GM19395 (cell line): Measurements from ENCODE around the gene TUBA8.
"Not testable (repeated sequence)": the region's sequence is repeated elsewhere in the genome, so short reads cannot be mapped to it uniquely, and the experiment has no call there.

ENCODE experiments used
- ATAC-seq: cut with Tn5 transposase; IDR thresholded peaks from one replicate; pipeline ENCODE4 v1.9.1; 2021; ENCODE audit warnings: mild to moderate bottlenecking, moderate library complexity; ENCODE audit not compliant: unreplicated experiment

The TUBA8 gene

DNA sequence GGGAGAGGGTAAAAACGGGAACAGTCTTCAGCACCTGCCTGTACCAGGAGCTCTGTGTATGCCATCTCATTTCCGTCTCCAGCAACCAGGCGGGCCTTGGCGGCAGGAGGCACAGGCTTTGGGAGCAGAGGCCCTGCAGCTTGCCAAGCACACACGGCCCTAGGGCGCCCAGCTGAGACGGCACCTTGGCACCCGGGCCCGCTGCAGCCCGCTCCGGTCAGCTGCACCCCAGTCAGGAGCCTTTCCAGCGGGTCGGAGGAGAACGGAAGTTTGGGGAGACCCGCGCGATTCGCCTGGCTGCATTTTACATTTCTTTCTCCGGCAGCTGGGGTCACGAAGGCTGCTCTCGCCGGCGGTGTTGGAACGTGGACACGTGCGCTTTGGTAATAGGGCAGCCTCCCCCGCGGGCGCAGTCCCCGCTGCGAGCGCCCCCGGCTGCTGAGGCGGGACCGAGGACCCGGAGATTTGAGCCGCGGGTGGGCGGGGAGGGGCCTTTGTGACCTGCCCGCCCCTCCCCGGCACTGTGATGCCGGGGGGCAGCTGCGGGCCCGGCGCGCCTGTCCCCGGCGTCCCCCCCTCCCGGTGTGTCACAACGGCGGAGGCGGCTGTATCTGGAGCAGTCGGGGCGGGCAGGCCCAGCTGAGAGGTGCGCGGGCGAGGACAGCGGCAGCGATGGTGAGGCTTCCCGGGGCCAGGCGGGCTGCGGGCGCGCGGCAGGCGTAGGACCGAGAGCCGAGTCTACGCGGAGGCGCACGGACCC lies at the start of gene TUBA8:
Gene TUBA8, plus strand, starts transcription at position 616 of the 760 bp plus-strand sequence. Its CDS starts 57 bp downstream, at position 673.
- peak; percentile 53 for ATAC-seq

DNA sequence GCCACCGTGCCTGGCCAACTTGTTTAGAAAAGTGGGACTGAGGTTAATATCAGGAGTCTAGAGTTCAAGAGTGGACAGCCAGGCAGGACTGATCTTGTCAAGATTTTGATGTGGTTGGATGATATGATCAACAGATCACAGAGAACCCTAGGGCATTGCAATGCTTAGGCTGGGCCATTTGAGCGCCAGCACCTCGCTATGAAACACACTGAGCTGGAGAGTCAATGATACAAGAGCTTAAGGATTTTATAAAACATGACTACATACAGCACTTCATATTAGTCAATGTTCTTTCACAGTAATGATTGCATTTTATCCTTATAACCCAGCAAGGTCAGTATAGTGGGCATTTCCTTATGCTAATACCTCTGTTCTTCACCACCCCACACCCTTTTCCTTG lies 48.2 kb upstream of the TUBA8 start:
- no peak for ATAC-seq

DNA sequence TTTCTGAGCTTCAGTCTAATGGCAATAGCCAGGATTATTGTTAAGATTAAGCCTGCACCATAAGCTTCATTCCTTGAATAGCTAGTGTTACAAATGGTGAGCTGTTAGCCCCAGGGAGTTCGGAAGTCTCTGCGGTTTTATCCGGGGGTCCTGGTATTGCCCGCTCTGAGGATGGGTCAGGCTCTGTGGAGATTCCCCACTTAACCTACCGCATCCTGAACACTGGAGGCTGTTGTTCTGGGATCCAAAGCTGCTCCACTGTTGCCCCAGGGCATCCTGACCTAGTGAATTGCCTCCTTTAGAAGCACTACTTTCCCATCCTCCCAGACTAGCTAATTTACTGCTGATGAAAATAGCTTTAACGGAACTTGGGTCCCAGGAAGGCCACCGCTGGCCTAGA lies 47.3 kb upstream of the TUBA8 start:
- ATAC-seq: no peak

DNA sequence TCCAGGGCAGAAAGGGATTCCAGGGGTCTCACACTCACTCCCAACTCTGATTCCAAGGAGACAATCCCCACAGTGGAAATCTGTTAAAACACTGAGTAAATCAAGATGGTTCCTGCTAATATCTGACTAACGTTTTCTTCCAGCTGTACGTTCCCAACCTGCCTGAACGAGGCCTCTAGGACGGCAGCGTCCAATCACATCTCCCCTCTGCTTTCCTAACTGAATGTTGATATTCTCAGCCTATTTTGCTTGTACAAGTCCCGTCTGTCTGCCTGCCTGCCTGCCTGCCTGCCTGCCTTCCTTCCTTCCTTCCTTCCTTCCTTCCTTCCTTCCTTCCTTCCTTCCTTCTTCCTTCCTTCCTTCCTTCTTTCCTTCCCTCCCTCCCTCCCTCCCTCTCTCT lies 46.9 kb upstream of the TUBA8 start:
- ATAC-seq: not testable (repeated sequence)

DNA sequence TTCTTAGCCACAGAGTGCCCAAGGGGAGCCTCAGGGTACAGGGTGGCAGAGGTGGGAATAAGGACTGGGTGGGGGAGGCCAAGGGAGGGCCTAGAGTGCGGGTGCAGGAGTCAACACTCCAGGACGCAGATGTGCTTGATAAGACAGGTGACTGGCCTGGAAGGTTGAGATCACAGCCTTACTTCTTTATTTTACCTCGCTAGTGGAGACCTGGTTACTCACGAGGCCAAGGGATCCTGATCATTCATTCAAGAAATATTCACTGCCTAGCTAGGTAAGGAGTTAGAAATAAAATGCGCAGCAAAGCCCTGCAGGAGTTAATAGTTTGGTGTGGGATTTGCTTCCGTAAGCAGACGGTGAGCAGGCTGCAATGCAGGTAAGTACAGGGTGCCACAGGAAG lies 46.0 kb upstream of the TUBA8 start:
- no peak for ATAC-seq

DNA sequence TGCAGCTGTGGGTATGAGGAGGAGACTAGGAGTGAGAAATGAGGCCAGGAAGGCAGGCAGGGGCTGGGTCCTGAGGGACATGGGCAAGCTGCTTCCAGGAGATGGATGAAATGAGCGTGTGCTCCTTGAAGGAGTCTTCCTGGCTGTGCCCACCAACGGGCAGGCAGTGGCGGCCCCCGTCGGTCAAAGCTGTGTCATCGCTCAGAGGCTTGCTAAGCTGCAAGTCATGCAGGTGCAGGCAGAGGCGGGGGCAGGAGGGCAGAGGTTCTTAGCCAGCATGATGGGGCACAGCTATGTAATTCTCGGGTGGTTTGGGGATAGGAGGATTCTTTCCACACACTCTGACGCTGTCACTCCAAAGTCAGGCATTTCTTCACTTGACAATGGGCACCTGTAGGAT lies 45.4 kb upstream of the TUBA8 start:
- no peak for ATAC-seq

DNA sequence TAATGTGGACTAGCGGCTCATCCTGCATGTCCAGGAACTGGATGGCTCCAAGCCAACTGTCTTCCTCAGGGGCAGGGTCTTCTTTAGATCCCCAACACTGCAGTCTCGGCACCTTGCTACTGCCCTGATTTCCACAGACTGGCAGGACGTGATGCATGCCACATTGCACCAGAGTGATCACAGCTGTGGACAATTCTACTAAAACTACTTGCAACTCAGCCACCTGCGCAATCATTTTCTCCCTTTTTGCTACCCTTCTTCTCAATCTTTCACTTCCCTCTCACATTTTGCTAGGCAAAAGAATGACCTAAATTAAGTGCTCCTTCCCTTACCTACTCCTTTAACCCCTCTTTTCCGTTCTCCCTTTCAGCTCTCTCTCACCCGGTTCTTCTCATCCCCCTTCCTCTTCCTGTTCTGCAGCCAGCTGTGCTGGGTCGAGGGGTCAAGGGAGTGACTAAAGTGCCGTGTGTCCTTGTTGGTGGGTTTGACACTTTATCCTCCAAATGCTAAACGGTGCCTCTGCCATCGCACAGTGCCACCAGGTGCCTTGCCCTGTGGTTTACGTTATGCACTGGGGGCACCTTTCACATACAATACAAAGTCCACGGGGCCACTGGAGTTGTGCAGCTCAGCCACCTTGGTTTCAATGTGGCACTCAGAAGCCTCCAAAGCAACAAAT lies 44.3 kb upstream of the TUBA8 start:
- ATAC-seq: no peak

DNA sequence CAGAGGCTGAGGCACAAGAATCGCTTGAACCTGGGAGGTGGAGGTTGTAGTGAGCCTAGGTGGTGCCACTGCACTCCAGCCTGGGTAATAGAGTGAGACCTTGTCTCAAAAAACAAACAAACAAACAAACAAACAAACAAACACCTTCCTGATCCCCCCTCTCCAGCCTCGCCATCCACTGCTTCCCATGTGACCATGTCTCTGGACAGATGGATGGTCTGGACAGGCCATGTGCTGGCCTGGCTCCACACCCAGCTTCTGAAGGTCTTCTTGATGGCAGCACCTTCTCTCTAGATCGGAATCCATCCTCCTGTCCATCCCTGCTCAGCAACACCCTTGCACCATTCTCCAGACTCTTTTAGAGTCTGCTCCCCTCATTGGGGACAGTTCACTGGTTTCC lies 43.5 kb upstream of the TUBA8 start:
- no peak for ATAC-seq

DNA sequence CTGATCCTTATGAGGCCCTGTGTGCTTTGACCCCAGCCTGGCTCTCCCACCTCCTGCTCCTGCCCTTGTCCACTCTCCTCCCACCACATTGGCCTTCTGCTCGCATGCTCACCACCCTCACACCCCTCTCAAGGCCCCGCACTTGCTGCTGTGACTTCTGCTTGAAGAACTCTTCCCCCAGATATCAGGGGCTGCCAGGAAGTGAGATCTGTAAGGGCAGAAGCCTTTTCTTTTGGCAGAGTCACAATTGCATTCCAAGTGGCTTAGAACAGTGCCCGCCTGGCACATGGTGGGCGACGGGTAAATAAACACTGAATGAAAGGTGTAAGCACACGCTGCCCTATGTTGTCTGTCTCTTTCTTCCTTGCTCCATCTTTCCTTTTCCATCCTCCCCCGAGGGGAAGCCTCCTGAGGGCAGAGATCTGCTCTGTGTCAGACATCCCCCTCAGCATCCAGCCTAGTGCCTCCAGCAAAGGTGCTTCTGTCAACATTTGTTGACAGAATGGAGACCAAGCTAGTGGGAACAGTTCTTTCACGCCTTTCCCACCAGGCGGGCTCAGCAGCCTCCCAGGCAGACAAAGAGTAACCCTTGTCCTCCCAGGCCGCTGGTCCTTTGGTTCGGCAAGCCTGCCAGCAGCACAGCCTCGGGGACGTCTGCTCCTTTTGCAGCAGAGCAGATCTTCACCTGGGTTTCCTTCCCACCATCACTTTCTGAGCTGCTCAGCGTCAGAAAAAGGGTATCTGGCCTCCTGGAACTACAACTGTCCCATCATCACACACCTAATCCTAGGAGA lies 42.9 kb upstream of the TUBA8 start:
- no peak for ATAC-seq

DNA sequence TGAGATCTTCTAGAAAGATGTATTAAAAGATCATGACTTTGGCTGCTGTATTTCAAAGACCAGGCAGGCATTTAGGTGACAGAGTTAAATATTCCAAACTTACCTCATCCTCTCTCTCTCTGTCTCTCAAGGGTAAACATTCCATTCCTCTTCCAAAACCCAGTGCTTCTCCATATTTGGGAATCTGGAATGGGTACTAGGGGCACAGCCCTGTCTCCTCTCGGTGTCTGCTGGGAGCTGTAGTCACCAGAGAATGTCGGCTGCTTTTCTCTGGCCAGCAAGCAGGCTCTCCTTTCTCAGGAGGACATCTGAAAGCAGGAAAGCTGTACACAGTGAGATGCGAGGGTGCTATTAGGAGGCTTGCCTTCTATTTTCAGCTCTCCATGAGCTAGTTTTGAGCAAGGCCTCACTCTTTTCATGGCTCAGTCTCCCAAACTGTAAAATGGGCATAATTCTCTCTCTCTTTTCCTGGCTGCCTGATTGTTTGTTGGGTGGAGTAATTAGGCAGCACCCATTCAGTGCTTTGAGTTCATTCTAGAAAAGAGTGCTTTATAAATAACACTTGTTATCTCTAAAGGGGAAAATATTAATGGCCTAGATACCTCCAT lies 42.1 kb upstream of the TUBA8 start:
- ATAC-seq: no peak

DNA sequence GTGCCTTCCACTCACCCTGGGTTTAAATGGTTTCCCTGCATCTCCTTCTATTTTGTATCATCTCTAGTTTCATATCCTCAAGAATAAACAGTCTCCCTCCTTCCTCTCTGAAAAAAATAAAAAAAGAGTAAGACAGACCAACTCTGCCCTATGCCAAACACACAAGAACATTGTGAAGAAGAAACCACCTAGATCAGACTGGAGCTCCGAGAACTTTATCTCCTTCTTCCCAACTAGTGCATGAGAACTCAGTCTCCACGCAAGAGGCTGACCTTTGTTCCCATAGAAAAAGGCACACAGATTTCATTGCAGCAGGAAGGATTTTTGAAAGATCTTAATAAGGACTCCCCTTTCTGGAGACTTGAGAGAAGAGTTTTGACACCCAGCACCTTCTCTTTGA lies 41.6 kb upstream of the TUBA8 start:
- no peak for ATAC-seq

DNA sequence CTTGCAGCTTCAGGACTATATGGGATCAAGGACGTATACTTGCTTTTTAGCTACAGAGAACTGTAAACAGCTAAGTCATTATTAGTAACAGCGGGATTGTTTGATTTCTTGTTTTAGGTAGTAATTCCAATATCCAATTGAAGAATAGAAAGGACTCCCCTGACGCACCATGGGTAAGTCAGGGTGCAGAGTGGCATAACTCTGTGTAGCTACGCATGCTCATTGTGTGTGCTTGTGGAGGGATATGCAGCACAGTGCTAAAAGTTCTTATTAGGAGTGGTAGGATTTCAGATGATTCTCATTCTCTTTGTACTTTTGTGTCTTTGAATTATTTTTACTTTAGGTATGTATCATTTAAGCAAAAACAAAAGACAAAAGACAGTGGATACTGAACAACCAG lies 40.6 kb upstream of the TUBA8 start:
- no peak for ATAC-seq

DNA sequence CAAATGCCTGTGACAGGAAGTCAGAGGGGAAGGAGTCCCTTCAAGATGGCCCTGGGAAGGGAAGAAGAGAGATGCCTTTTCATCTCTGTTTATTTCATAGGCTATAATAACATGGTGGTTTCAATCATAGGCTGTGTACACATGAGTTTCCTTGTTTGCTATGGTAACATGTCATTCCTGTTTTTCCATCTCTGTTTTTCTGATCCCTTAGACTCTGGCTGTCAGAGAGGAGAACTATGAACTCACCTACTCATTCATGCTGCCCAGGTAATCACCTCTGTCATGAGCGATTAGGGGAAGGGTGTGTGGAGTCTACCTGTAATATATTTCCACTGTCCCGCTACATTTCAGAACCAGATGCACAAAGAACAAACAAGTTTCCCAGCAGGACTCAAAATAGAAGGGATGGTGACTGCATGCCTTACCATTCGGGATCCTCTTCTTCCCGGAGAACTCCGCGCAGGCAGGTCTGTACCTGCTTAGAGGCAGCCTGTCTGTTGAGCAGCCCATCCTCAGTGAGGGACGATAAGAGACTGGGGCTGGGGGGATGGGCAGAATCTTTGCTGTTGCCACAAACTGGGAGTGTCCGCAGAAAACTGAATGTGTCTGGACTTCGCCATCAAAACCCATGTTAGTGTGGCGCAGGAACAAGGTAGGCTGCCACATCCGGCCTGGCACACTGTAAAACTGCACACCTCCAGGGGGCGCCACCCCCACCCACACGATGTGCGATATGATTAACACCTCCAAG lies 39.9 kb upstream of the TUBA8 start:
- ATAC-seq: no peak

DNA sequence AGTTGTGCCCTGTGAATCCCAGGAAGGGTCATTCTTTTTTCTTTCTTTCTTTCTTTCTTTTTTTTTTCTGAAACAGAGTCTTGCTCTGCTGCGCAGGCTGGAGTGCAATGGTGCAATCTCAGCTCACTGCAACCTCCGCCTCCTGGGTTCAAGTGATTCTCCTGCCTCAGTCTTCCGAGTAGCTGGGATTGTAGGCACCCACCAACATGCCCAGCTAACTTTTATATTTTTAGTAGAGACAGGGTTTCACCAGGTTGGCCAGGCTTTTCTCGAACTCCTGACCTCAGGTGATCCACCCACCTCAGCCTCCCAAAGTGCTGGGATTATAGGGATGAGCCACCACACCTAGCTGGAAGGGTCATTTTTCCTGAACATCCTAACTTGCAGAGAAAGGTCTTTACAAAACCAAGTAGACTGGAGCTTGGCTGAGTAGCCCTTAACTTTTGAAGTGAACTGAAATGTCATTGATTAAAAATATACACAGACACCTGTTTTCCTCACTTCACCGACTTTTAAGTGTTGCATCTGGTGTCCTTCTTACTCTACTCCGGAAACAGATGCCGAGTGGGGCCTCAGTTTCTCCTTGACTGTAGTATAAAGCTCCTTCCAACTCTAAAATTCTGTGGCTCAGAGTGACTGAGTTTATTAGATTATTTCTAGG lies 39.2 kb upstream of the TUBA8 start:
- ATAC-seq: not testable (repeated sequence)

DNA sequence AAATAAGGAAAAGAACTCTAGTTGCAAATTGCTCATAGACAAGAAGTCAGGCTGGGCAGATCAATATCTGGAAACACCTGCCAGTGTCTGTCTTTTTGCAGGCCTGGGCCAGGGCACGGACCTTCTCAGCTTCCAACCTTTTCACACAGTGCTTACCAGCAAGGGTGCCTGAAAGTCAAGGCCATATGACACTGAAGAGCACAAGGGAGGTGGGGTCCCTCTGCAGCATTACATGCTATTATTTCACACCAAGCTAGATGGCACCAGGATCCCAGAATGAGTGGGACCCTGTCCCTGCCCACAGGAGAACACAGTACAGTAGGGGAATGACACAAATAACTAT lies 38.7 kb upstream of the TUBA8 start:
- no peak for ATAC-seq

DNA sequence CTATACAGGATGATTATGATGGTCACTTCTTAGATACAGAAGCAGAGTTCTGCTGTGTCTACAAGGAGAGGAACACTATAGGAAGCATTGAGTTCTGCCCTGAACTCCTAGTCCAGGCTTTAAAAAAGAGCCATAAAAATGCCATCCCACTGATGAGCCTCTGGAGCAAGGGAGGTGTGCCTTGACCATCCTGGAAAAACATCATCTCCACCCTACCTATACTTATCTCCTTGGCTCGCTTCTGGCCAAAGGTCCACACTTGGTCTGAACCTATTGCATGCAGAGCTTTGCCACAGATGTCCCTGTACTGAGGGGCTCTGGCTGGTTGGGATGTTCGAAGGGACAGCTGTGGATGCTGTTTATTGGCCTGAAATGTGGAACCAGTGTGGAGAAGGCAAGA lies 37.1 kb upstream of the TUBA8 start:
- no peak for ATAC-seq

DNA sequence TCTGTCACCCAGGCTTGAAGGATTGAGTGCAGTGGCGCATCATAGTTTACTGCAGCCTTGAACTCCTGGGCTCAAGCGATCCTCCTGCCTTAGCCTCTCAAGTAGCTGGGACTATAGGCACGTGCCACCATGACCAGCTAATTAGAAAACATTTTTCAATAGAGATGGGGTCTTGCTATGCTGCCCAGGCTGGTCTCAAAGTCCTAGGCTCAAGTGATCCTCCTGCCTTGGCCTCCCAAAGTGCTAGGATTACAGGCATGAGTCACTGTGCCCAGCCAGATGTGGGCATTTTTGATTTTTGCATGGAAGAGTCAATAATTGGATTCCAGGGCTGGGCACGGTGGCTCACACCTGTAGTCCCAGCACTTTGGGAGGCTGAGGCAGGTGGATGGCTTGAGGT lies 36.7 kb upstream of the TUBA8 start:
- ATAC-seq: not testable (repeated sequence)

DNA sequence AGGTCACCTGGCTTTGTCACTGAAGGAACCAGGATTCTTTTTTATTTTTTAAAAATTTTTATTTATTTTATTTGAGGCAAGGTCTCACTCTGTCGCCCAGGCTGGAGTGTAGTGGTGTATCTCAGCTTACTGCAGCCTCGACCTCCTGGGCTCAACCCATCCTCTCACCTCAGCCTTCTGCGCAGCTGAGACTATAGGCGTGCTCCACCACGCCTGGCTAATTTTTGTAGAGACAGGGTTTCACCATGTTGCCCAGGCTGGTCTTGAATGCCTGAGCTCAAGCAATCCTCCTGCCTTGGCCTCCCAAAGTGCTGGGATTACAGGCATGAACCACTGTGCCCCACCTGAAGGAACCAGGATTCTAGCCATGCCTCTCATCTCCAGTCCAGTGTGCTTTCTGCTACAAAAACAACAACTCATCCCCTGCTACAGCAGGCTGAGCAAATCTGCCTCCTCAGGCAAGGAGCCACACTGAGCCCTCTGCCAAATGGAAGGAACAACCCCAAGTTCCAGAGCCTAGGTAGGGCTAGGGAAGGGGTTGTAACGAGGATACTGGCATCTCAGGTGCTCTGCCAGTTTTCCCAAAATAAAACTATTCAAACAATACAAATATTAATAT lies 35.4 kb upstream of the TUBA8 start:
- no peak for ATAC-seq

DNA sequence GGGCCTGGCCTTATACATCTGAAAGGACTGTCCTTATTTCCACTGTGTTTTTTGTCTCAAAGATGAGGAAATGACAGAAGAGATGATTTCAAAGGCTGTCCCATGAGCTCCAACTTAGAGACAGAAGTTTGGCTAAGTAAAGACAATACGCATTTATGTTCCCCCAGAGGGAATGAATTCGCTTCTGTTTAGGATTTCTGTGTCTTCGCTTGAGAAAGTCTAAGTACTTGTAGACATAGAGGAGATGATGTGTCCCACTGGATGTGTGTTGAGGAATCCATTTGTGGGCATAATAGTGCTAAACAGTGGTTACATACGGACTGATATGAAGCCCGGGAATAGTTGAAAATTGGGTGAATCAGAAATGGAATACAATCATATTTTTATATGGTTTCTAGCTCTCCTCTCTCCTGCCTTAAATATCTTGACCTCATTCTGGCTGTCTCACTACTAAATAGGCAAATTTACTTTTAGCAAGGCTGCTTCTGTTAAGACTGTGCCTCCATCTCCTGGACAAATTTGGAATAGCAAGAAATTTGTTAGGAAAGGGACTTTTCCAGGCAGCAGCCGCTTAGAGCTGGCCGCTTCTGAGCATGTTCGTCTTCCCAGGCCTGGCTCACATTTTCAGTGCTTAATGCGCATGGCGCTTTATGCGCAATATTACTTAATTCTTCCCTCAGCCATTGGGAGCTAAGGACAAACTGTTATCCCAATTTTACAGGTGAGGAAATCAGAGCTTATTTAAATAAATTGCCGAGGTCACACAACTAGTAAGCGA lies 34.7 kb upstream of the TUBA8 start:
- no peak for ATAC-seq
